Activated T-cell treated with anti-CD3 and anti-CD28 coated beads, Interleukin-2, amount 50 U/mL, for 72 hours (primary cell): ENCODE measurements around the gene IFIT3. TPM values are rescaled to one million over a fixed set of nuclear protein-coding genes. Genes with fewer than 3 reads are reported as not detected.

ENCODE experiments used
- ATAC-seq, 2 donors: fragments of 150-1000 bp; cut with Tn5 transposase; replicated peaks in 1 of 2; 2 replicates each; pipeline ENCODE4 v1.10.0; 2021; ENCODE audit warnings: moderate library complexity in 2 of 2, mild to moderate bottlenecking in 1 of 2
- DNase-seq, 2 donors: peaks; one replicate each; pipeline ENCODE4 v3.0.0; 2021 to 2022; ENCODE audit warnings: mixed read lengths in 1 of 2
- H3K27ac Mint-ChIP-seq: one replicate; pipeline ENCODE4 v1.8.0; 2022; ENCODE audit warnings: mild to moderate bottlenecking, moderate library complexity, mixed read lengths
- H3K27me3 Mint-ChIP-seq: one replicate; pipeline ENCODE4 v1.8.0; 2022; ENCODE audit warnings: low read depth, mixed read lengths
- H3K36me3 Mint-ChIP-seq, 2 donors: one replicate each; pipeline ENCODE4 v1.8.0; 2022; ENCODE audit warnings: mixed read lengths in 2 of 2, mild to moderate bottlenecking in 1 of 2; ENCODE audit not compliant: insufficient read depth in 2 of 2
- H3K4me1 Mint-ChIP-seq: one replicate; pipeline ENCODE4 v1.8.0; 2022; ENCODE audit warnings: low read depth, mixed read lengths
- H3K4me3 Mint-ChIP-seq, 2 donors: one replicate each; pipeline ENCODE4 v1.8.0; 2022; ENCODE audit warnings: mild to moderate bottlenecking in 2 of 2, mixed read lengths in 2 of 2, moderate library complexity in 2 of 2
- H3K9me3 Mint-ChIP-seq, 2 donors: one replicate each; pipeline ENCODE4 v1.8.0; 2022; ENCODE audit warnings: mixed read lengths in 2 of 2
- total RNA-seq, 2 donors: library from RNA; stranded (reverse); gene quantifications; one replicate each; pipeline ENCODE4 v1.2.3, GENCODE V29; 2022

Gene IFIT3
- total RNA-seq, 2 donors from 2014 or later, result 6.7 to 19.5 TPM

DNA sequence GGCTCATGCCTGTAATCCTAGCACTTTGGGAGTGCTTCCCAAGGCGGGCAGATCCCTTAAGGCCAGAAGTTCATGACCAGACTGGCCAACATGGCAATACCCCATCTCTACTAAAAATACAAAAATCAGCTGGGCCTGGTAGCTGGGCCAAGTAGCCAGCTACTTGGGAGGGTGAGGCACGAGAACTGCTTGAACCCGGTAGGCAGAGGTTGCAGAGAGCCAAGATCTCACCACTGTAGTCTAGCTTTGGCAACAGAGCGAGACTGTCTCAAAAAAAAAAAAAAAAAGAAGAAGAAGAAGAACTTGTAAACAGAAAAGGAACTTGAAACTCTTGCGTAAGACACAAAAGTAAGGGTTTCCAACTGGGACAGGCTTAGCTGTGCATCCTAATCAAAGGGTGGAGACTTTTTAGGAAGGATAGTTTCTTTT lies 31.6 kb upstream of the IFIT3 start:
- DNase-seq, result no peak
- Mint-ChIP-seq H3K4me3 (no peak overlapping the region), H3K27me3 (no peaks in the 10 kb centered on the region), H3K36me3 (peaks cover 6 to 8% of the 10 kb centered on the region in 2 donors), H3K9me3 (peaks cover 1 to 3% of the 10 kb centered on the region in 2 donors), H3K4me1 (peaks cover 13% of the 10 kb centered on the region), H3K27ac (peak overlapping the region; percentile 46)
- ATAC-seq, result no peak

DNA sequence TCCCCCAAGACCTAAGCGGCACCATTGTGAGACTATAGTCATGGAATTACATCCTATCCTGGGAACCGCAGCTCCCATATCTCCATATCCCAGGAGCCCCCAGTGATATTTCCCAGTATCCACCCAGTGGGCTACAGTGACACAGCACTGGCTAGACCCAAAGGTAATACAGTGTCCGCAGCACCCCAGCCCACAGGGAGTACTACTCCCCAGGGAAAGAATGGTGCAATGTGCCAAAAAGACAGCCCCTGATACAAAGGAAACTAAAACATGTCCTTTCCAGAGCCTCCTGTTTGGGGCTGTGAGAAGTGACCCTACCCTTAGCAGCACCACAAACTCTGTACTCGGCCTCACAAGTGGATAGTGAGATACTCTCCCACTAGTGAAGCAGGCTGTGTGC lies 30.4 kb upstream of the IFIT3 start:
- H3K27ac Mint-ChIP-seq, result no peak overlapping the region
- no peak for DNase-seq
- H3K4me3 Mint-ChIP-seq, result no peak overlapping the region
- H3K4me1 Mint-ChIP-seq, result peaks cover 21% of the 10 kb centered on the region
- peaks cover 6 to 8% of the 10 kb centered on the region in 2 donors for H3K36me3 Mint-ChIP-seq
- no peaks in the 10 kb centered on the region for H3K27me3 Mint-ChIP-seq
- ATAC-seq, result no peak
- H3K9me3 Mint-ChIP-seq, result peaks cover 1 to 3% of the 10 kb centered on the region in 2 donors

DNA sequence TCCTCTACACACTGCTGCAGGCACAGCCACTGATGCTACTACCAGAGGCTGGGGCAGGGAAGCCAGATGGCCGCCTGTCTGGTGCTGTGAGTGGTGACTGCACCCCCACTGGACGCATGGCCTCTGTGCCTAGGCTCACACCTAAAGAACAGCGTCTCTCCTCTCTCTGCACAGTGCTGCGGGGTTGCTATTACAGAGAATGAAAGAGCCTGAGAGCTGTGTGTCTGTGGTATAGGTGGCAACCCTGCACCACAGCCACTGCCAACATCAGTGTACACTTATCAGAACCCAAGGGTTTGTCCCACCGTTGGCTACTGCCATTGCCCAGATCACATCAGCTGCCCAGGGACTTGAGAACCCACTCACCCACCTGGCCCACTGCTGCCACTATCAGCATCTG lies 30.0 kb upstream of the IFIT3 start:
- Mint-ChIP-seq H3K27ac (no peak overlapping the region), H3K4me1 (peaks cover 26% of the 10 kb centered on the region), H3K27me3 (no peaks in the 10 kb centered on the region), H3K9me3 (peaks cover 1 to 3% of the 10 kb centered on the region in 2 donors), H3K36me3 (peaks cover 6 to 8% of the 10 kb centered on the region in 2 donors), H3K4me3 (no peak overlapping the region)
- no peak for ATAC-seq
- DNase-seq, result no peak

DNA sequence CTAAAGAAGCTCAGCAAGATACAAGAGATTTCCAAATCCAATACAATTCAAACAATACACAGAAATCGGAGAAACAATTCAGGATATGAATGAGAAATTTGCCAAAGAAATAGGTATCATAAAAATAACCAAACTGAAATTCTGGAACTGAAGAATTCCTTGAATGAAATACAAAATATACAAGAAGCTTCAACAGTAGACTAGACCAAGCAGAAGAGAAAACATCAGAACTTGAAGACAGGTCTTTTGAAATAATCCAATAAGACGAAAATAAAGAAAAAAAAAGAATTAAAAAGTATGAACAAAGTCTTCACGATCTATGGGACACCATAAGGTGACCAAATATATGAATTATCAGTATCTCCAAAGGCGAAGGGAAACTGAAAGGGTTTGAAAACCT lies 28.8 kb upstream of the IFIT3 start:
- peaks cover 38% of the 10 kb centered on the region for H3K4me1 Mint-ChIP-seq
- no peak for ATAC-seq
- peaks cover 6 to 8% of the 10 kb centered on the region in 2 donors for H3K36me3 Mint-ChIP-seq

DNA sequence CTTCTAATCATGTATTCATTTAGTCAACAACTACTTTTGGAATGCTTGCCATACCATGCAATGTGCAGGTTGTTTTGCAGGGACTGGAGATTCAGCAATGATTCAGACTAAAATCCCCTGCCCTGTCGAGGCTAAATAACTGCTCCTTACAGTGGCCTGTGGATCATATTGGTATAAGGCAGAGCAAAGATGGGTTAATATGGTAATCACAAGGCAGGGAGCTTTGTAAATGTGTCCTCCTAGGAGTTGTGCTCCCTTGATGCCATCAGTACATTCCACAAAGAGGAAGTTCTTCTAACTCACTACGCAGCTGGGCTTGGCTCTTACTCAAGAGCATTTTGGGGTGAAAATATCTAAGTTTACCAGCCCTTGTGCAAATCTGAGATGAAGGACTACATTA lies 26.6 kb upstream of the IFIT3 start:
- H3K27ac Mint-ChIP-seq, result peak overlapping the region; percentile 94
- peaks cover 35% of the 10 kb centered on the region for H3K4me1 Mint-ChIP-seq
- H3K9me3 Mint-ChIP-seq, result peaks cover 1 to 4% of the 10 kb centered on the region in 2 donors
- H3K4me3 Mint-ChIP-seq, result peak overlapping the region; percentile 69 to 90
- DNase-seq (no peak), ATAC-seq (peak; percentile 32 to 52)
- no peaks in the 10 kb centered on the region for H3K27me3 Mint-ChIP-seq
- H3K36me3 Mint-ChIP-seq, result peaks cover 7 to 10% of the 10 kb centered on the region in 2 donors

More for the DNA sequence above, 28.8 kb upstream of the IFIT3 start:
- H3K9me3 Mint-ChIP-seq, result peaks cover 1 to 3% of the 10 kb centered on the region in 2 donors
- H3K27me3 Mint-ChIP-seq, result no peaks in the 10 kb centered on the region
- no peak for DNase-seq
- no peak overlapping the region for H3K27ac Mint-ChIP-seq
- H3K4me3 Mint-ChIP-seq, result no peak overlapping the region

DNA sequence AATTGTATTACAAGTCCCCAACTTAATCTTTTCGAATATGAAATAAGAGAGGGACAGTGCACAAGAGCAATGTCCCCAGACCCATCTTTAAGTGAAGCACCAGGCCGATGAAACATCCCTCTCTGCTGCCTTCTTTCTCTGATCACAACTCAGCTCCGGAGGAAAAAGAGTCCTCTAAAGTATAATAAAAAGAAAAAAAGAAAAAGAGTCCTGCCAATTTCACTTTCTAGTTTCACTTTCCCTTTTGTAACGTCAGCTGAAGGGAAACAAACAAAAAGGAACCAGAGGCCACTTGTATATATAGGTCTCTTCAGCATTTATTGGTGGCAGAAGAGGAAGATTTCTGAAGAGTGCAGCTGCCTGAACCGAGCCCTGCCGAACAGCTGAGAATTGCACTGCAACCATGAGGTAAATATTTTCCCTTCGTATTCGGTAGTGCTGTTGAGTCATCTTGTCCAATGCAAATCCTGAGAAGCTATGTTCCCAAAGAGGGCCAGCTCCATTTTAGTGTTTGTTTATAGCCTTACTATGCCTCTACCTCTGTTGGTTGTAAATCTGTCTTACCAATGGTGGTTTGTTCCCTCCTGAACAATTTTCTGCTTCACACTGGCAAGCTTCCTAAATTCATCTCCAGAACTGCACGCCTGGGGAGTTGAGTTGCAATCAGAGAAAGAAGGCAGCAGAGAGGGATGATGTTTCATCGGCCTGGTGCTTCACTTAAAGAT lies 25.9 kb upstream of the IFIT3 start, which contains the start of gene IFIT2:
Gene IFIT2 (plus strand): TSS at position 326 of the 725 bp plus-strand sequence. CDS start 78 bp downstream, at position 404.
- no peaks in the 10 kb centered on the region for H3K27me3 Mint-ChIP-seq

DNA sequence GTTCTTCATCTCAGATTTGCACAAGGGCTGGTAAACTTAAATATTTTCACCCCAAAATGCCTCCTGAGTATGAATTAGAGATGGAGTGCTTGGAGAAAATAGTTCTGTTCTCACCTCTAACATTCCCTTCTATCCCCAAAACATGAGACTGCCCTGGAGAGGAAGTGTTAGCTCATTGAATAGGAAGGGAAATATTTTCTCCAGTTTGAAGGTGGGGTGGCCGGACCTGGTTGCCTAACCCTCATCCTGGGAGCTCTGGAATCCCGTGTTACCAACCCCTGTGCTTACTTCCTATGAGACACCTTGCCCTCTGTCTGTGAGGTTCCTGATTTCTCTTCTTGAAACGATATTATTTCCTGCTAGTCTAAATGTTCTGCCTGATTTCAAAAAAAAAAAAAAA lies 25.2 kb upstream of the IFIT3 start:
- peak overlapping the region; percentile 69 to 90 for H3K4me3 Mint-ChIP-seq
- peak overlapping the region; percentile 10 for H3K27ac Mint-ChIP-seq
- H3K9me3 Mint-ChIP-seq, result peaks cover 1 to 4% of the 10 kb centered on the region in 2 donors
- H3K36me3 Mint-ChIP-seq, result peaks cover 7 to 11% of the 10 kb centered on the region in 2 donors
- DNase-seq (no peak), ATAC-seq (no peak)
- no peaks in the 10 kb centered on the region for H3K27me3 Mint-ChIP-seq
- peaks cover 35% of the 10 kb centered on the region for H3K4me1 Mint-ChIP-seq

More for the DNA sequence above, 25.9 kb upstream of the IFIT3 start, which contains the start of gene IFIT2:
- H3K27ac Mint-ChIP-seq, result peak within 1 kb of the TSS; percentile 94
- peak; percentile 67 to 77 for ATAC-seq
- DNase-seq, result peak in 1 of 2 donors; percentile 19
- H3K9me3 Mint-ChIP-seq, result peaks cover 1 to 4% of the 10 kb centered on the region in 2 donors
- H3K4me3 Mint-ChIP-seq, result peak within 1 kb of the TSS; percentile 69 to 90
- peaks cover 35% of the 10 kb centered on the region for H3K4me1 Mint-ChIP-seq
- peaks cover 7 to 11% of the 10 kb centered on the region in 2 donors for H3K36me3 Mint-ChIP-seq

DNA sequence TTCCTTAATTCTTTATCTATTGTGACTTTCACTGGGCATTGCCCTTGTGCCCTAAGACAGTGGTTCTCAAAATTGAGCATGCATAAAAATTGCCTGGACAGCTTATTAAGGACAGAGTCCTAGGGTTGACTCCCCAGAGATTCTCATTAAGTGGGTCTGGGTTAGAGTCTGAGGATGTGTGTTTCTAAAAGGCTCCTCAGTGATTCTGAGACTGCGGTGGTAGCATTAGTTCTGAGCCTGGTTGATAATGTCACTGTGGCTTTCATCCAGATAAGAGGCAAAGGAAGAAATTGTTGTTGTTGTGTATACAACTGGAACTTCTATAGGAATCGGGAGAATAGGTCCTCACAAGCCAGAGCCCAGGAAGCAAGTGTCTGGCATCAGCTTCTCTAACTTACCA lies 24.6 kb upstream of the IFIT3 start:
- DNase-seq (no peak), ATAC-seq (no peak)
- H3K27ac Mint-ChIP-seq, result peak overlapping the region; percentile 10
- H3K27me3 Mint-ChIP-seq, result no peaks in the 10 kb centered on the region
- H3K36me3 Mint-ChIP-seq, result peaks cover 10 to 11% of the 10 kb centered on the region in 2 donors
- peaks cover 4 to 6% of the 10 kb centered on the region in 2 donors for H3K9me3 Mint-ChIP-seq
- H3K4me3 Mint-ChIP-seq, result peak overlapping the region; percentile 69 to 90
- H3K4me1 Mint-ChIP-seq, result peaks cover 35% of the 10 kb centered on the region

DNA sequence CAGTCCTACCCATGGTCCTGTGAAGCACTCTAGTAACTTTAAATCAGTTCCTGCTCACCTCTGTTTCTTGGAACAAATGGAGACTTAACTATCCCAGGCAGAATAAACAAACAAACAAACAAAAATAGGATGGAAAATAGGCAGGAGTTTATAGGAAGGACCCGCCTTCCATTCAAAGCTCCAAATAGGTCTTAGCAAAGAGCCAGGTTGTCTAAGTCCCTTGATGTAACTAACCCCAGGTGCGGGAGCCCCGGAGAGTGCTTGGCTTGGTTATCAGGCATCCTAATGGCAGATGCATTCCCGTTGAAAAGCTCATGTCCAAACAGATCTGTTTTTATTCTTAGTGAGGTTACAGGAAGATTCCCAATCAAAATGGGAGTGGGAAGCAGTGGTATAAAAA lies 23.8 kb upstream of the IFIT3 start:
- Mint-ChIP-seq H3K4me3 (peak overlapping the region in 1 of 2 donors; percentile 21), H3K27ac (no peak overlapping the region), H3K4me1 (peaks cover 35% of the 10 kb centered on the region), H3K27me3 (no peaks in the 10 kb centered on the region), H3K9me3 (peaks cover 4% of the 10 kb centered on the region in 2 donors), H3K36me3 (peaks cover 7% of the 10 kb centered on the region in 2 donors)
- ATAC-seq (no peak), DNase-seq (no peak)

DNA sequence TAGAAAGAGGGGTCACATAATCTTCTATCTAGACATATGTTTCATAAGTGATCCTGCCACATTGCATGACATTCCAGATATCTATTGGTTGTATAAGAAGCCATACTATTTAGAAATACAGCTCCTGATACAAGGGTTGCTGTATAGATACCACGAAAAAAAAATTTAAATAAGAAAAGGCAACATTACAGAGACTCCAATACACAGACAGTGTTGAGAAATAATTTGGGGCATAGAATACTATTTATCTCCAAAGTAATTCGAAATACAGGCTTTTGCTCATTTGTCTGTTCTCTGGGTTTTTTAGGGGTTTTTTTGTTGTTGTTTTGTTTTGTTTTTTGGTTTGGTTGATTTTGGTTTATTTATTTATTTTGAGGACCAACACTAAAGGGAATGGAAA lies 23.4 kb upstream of the IFIT3 start:
- no peak overlapping the region for H3K4me3 Mint-ChIP-seq
- DNase-seq (no peak), ATAC-seq (no peak)
- H3K36me3 Mint-ChIP-seq, result peaks cover 3 to 4% of the 10 kb centered on the region in 2 donors
- H3K27me3 Mint-ChIP-seq, result no peaks in the 10 kb centered on the region
- no peak overlapping the region for H3K27ac Mint-ChIP-seq
- peaks cover 35% of the 10 kb centered on the region for H3K4me1 Mint-ChIP-seq
- H3K9me3 Mint-ChIP-seq, result peaks cover 4 to 5% of the 10 kb centered on the region in 2 donors

DNA sequence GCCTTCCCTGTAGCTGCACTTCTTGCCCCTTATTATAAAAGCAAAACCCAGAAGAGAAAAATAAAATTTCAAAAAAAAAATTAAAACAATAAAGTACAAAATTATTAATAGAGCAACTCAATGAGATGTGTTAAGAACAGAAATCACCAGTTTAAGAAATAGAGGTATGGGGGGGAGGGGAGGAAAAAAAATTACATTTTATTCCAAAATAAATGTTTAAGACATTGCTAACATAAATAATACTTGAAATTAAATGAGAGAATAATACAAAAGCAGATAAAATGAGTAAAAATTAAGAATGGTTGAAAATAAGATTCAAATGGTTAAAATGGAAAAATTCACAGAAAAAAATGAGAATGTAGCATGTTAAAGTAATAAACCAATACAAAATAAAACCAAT lies 22.9 kb upstream of the IFIT3 start:
- Mint-ChIP-seq H3K27me3 (no peaks in the 10 kb centered on the region), H3K36me3 (peaks cover 3 to 4% of the 10 kb centered on the region in 2 donors)

DNA sequence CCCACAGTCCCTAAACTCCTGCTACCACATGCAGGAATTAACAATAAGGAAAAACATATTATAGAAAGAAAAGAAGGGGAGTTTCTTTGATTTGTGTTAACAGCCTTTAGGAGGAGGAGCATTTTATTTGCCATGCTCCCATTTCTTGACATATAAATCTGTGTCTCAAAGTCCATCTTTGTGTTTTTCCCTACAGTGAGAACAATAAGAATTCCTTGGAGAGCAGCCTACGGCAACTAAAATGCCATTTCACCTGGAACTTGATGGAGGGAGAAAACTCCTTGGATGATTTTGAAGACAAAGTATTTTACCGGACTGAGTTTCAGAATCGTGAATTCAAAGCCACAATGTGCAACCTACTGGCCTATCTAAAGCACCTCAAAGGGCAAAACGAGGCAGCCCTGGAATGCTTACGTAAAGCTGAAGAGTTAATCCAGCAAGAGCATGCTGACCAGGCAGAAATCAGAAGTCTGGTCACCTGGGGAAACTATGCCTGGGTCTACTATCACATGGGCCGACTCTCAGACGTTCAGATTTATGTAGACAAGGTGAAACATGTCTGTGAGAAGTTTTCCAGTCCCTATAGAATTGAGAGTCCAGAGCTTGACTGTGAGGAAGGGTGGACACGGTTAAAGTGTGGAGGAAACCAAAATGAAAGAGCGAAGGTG lies 21.9 kb upstream of the IFIT3 start:
- Mint-ChIP-seq H3K9me3 (peaks cover 4 to 5% of the 10 kb centered on the region in 2 donors), H3K27ac (no peak overlapping the region), H3K36me3 (peaks cover 3 to 4% of the 10 kb centered on the region in 2 donors), H3K27me3 (no peaks in the 10 kb centered on the region), H3K4me1 (peaks cover 32% of the 10 kb centered on the region), H3K4me3 (no peak overlapping the region)
- DNase-seq, result no peak
- ATAC-seq, result no peak

More for the DNA sequence above, 22.9 kb upstream of the IFIT3 start:
- Mint-ChIP-seq H3K4me3 (no peak overlapping the region), H3K9me3 (peaks cover 4 to 5% of the 10 kb centered on the region in 2 donors), H3K4me1 (peaks cover 35% of the 10 kb centered on the region), H3K27ac (peak overlapping the region; percentile 18)
- ATAC-seq (no peak), DNase-seq (no peak)
